Fibroblast of the aortic adventitia (primary cell): Measurements from ENCODE around the gene ZC3H12C. TPM values are rescaled to one million over a fixed set of nuclear protein-coding genes. Genes with fewer than 3 reads are reported as not detected.
A peak's percentile ranks its signal among the peaks of the same experiment; 100 is the strongest.

Experiments used
- DNase-seq: peaks from one replicate; pipeline ENCODE4 v3.0.0-alpha.2; 2010; ENCODE audit warnings: low read depth
- H3K4me3 ChIP-seq: 2 replicates; pipeline ENCODE4 v1.5.1; 2011; ENCODE audit warnings: low read depth, mild to moderate bottlenecking, control low read depth, low read length, moderate library complexity
- CTCF ChIP-seq: IDR thresholded peaks from 2 replicates; pipeline ENCODE4 v1.5.1; 2011; ENCODE audit warnings: mild to moderate bottlenecking, low read length, control low read depth, inconsistent platforms; ENCODE audit not compliant: insufficient read depth
- total RNA-seq: library from RNA; depleted of rRNA; stranded (reverse); fragments of >200 nt; gene quantifications from 2 replicates; pipeline ENCODE4 v1.2.3, GENCODE V29; 2012; ENCODE audit warnings: low replicate concordance

Gene ZC3H12C
- total RNA-seq, 1 donor: 17.4 TPM

- H3K4me3 ChIP-seq: no peak overlapping the region
- no peak for TF ChIP-seq CTCF
- DNase-seq: peak; percentile 20
Measured at GRCh38 chr11:110158317-110159200, 65.4 kb downstream of the ZC3H12C start.

- DNase-seq: no peak
- no peak for TF ChIP-seq CTCF
- no peak overlapping the region for H3K4me3 ChIP-seq
Measured at GRCh38 chr11:110159476-110159875, 66.3 kb downstream of the ZC3H12C start.

DNA sequence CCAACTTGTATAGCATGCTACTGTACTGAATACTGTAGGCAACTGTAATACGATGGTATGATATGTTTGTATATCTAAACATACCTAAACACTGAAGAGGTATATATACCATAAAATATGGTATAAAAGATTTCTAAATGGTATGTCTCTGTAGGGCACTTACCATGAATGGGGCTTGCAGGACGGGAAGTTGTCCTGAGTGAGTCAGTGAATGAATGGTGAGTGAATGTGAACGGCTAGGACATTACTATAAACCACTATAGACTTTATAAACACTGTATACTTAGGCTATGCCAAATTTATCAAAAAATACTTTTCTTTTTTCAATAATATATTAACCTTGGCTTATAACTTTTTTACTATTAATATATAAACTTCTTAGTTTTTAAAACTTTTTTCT is 66.8 kb downstream of the ZC3H12C start:
- DNase-seq: no peak
- no peak for TF ChIP-seq CTCF
- H3K4me3 ChIP-seq: no peak overlapping the region

GRCh38 chr11:110160437-110160836 is 67.2 kb downstream of the ZC3H12C start:
- no peak for TF ChIP-seq CTCF
- no peak overlapping the region for H3K4me3 ChIP-seq
- DNase-seq: no peak

DNA sequence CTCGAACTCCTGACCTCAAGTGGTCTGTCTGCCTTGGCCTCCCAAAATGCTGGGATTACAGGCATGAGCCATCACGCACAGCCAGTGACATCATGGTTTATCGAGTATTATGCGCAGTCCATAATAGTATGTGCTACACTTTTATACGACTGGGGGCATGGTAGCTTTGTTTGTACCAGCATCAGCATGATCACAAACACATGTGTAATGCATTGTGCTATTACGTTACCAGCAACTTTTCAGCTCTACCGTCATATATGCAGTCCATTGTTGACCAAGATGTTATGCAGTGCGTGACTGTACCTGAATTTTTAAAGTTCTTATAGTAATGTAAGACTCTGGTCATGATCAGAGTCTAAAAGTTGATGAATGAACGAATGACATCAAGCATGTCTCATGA is 67.9 kb downstream of the ZC3H12C start:
- H3K4me3 ChIP-seq: no peak overlapping the region
- TF ChIP-seq CTCF: no peak
- no peak for DNase-seq

DNA sequence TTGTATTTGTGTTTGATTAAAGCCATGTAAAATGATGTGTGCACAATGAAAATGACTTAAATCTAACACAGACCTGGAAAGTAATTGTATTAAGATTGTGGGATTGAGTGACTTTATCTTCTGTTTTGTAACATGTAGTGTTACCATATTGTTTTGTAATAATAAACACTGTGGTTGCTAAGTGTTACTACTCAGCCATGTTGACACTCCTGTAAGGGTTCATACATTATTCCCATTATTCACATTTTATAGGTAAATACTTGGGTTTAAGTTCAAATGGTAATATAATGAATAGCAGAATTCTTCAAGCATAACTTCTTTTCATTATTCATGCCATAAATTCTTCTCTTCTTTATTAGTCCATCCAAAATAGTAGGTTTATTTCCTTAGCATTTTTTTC is 69.0 kb downstream of the ZC3H12C start:
- DNase-seq: no peak
- no peak for TF ChIP-seq CTCF
- H3K4me3 ChIP-seq: no peak overlapping the region
